Skeletal muscle tissue (tissue), 4 donors: ENCODE results near the gene GALNT7. TPM values are rescaled to one million over a fixed set of nuclear protein-coding genes. Genes with fewer than 3 reads are reported as not detected.

ENCODE experiments used
- H3K27ac ChIP-seq: one replicate; pipeline ENCODE4 v1.7.0; 2013; ENCODE audit warnings: mild to moderate bottlenecking, low read depth, low read length, inconsistent platforms
- H3K27me3 ChIP-seq, 3 donors: one replicate each; pipeline ENCODE4 v1.7.0; 2013; ENCODE audit warnings: low read length in 3 of 3; ENCODE audit not compliant: control insufficient read depth in 3 of 3, insufficient read depth in 3 of 3
- H3K36me3 ChIP-seq, 3 donors: one replicate each; pipeline ENCODE4 v1.7.0; 2013; ENCODE audit warnings: low read length in 3 of 3; ENCODE audit not compliant: control insufficient read depth in 3 of 3, insufficient read depth in 3 of 3
- H3K4me1 ChIP-seq, 3 donors: one replicate each; pipeline ENCODE4 v1.7.0; 2013; ENCODE audit warnings: low read length in 3 of 3, mild to moderate bottlenecking in 3 of 3; ENCODE audit not compliant: control insufficient read depth in 3 of 3, insufficient read depth in 3 of 3
- H3K4me3 ChIP-seq, 3 donors: one replicate each; pipeline ENCODE4 v1.7.0; 2013; ENCODE audit warnings: low read length in 3 of 3
- H3K9ac ChIP-seq, 3 donors: one replicate each; pipeline ENCODE4 v1.7.0; 2013; ENCODE audit warnings: low read length in 3 of 3, mild to moderate bottlenecking in 3 of 3, moderate library complexity in 2 of 3, low read depth in 1 of 3
- H3K9me3 ChIP-seq, 3 donors: one replicate each; pipeline ENCODE4 v1.7.0; 2013; ENCODE audit warnings: low read length in 3 of 3; ENCODE audit not compliant: control insufficient read depth in 3 of 3
- total RNA-seq: library from RNA; depleted of rRNA; stranded (reverse); fragments of >200 nt; gene quantifications from one replicate; pipeline ENCODE4 v1.2.3, GENCODE V29; 2014
- donor health status: Osteomylitis.

The GALNT7 gene
- total RNA-seq, 1 donor from 2014 or later = 18.8 TPM

GRCh38 chr4:173240696-173241095 lies 72.1 kb downstream of the GALNT7 start:
- Histone ChIP-seq H3K9ac (no peak overlapping the region), H3K27ac (no peak overlapping the region), H3K4me3 (no peak overlapping the region), H3K9me3 (no peaks in the 10 kb centered on the region), H3K36me3 (no peaks in the 10 kb centered on the region), H3K4me1 (peaks cover 0 to 6% (median 4%) of the 10 kb centered on the region in 3 donors), H3K27me3 (no peaks in the 10 kb centered on the region)

GRCh38 chr4:173242466-173243250 lies 74.0 kb downstream of the GALNT7 start:
- no peaks in the 10 kb centered on the region for H3K27me3 ChIP-seq
- H3K9ac ChIP-seq = no peak overlapping the region
- H3K4me1 ChIP-seq = peaks cover 0 to 6% (median 0%) of the 10 kb centered on the region in 3 donors
- H3K27ac ChIP-seq = no peak overlapping the region
- no peaks in the 10 kb centered on the region for H3K36me3 ChIP-seq
- H3K9me3 ChIP-seq = no peaks in the 10 kb centered on the region
- no peak overlapping the region for H3K4me3 ChIP-seq

- H3K27me3 ChIP-seq = no peaks in the 10 kb centered on the region
- H3K9me3 ChIP-seq = no peaks in the 10 kb centered on the region
- H3K36me3 ChIP-seq = no peaks in the 10 kb centered on the region
- H3K27ac ChIP-seq = no peak overlapping the region
- peaks cover 0 to 6% (median 0%) of the 10 kb centered on the region in 3 donors for H3K4me1 ChIP-seq
- H3K4me3 ChIP-seq = no peak overlapping the region
- no peak overlapping the region for H3K9ac ChIP-seq
Measured at GRCh38 chr4:173243321-173243720, 74.7 kb downstream of the GALNT7 start.

GRCh38 chr4:173243917-173244658 lies 75.5 kb downstream of the GALNT7 start:
- Histone ChIP-seq H3K9me3 (no peaks in the 10 kb centered on the region), H3K4me3 (no peak overlapping the region), H3K27me3 (no peaks in the 10 kb centered on the region), H3K27ac (no peak overlapping the region), H3K9ac (no peak overlapping the region), H3K36me3 (no peaks in the 10 kb centered on the region), H3K4me1 (peaks cover 0 to 6% (median 0%) of the 10 kb centered on the region in 3 donors)

GRCh38 chr4:173245952-173246351 lies 77.3 kb downstream of the GALNT7 start:
- Histone ChIP-seq H3K4me3 (no peak overlapping the region), H3K27me3 (no peaks in the 10 kb centered on the region), H3K27ac (no peak overlapping the region), H3K36me3 (no peaks in the 10 kb centered on the region), H3K9ac (no peak overlapping the region), H3K9me3 (no peaks in the 10 kb centered on the region), H3K4me1 (peaks cover 0 to 6% (median 0%) of the 10 kb centered on the region in 3 donors)

GRCh38 chr4:173246719-173247118 lies 78.1 kb downstream of the GALNT7 start:
- H3K27ac ChIP-seq = no peak overlapping the region
- no peak overlapping the region for H3K4me3 ChIP-seq
- no peaks in the 10 kb centered on the region for H3K9me3 ChIP-seq
- no peak overlapping the region for H3K9ac ChIP-seq
- no peaks in the 10 kb centered on the region for H3K27me3 ChIP-seq
- H3K36me3 ChIP-seq = no peaks in the 10 kb centered on the region
- H3K4me1 ChIP-seq = peaks cover 0 to 6% (median 0%) of the 10 kb centered on the region in 3 donors

- Histone ChIP-seq H3K27ac (no peak overlapping the region), H3K36me3 (no peaks in the 10 kb centered on the region), H3K9me3 (no peaks in the 10 kb centered on the region), H3K9ac (no peak overlapping the region), H3K27me3 (no peaks in the 10 kb centered on the region), H3K4me1 (peaks cover 2 to 11% (median 3%) of the 10 kb centered on the region in 3 donors), H3K4me3 (no peak overlapping the region)
Measured at GRCh38 chr4:173247321-173247720, 78.7 kb downstream of the GALNT7 start.

- no peaks in the 10 kb centered on the region for H3K27me3 ChIP-seq
- no peaks in the 10 kb centered on the region for H3K9me3 ChIP-seq
- no peak overlapping the region for H3K27ac ChIP-seq
- peaks cover 2 to 9% (median 3%) of the 10 kb centered on the region in 3 donors for H3K4me1 ChIP-seq
- H3K4me3 ChIP-seq = no peak overlapping the region
- H3K9ac ChIP-seq = no peak overlapping the region
- no peaks in the 10 kb centered on the region for H3K36me3 ChIP-seq
Measured at GRCh38 chr4:173248690-173249089, 80.1 kb downstream of the GALNT7 start.

- H3K4me1 ChIP-seq = peaks cover 2 to 7% (median 3%) of the 10 kb centered on the region in 3 donors
- no peaks in the 10 kb centered on the region for H3K9me3 ChIP-seq
- H3K4me3 ChIP-seq = no peak overlapping the region
- H3K27me3 ChIP-seq = no peaks in the 10 kb centered on the region
- H3K9ac ChIP-seq = no peak overlapping the region
- H3K27ac ChIP-seq = no peak overlapping the region
- no peaks in the 10 kb centered on the region for H3K36me3 ChIP-seq
Measured at GRCh38 chr4:173252024-173252935, 83.7 kb downstream of the GALNT7 start.
